OCI-LY7 (cell line): ENCODE measurements around the gene MUC5B. TPM values are rescaled to one million over a fixed set of nuclear protein-coding genes. Genes with fewer than 3 reads are reported as not detected.

Experiments
- BruUV-seq: library from RNA; stranded (reverse); fragments of 400-500 nt; replicated peaks from 2 replicates; lab custom pipeline; 2021; lab: Mats Ljungman, UMichigan
- CTCF ChIA-PET: fragments of 300-600 bp; sonication (Branson Sonifier 250); formaldehyde crosslinking; loops from one replicate; lab custom pipeline; 2022; ENCODE audit warnings: antibody characterized with exemption; ENCODE audit not compliant: unreplicated experiment; lab: Charles Lee
- POLR2A ChIA-PET: fragments of 300-600 bp; sonication (Branson Sonifier 250); formaldehyde crosslinking; loops from one replicate; lab custom pipeline; 2022; ENCODE audit warnings: antibody characterized with exemption; lab: Charles Lee
- DNase-seq: peaks from one replicate; pipeline ENCODE4 v3.0.0-alpha.2; 2015; ENCODE audit warnings: low spot score
- H2AFZ ChIP-seq: fragments of 200-600 bp; sonication (generic), shearing (Covaris generic); 2 replicates; pipeline ENCODE4 v1.6.1; 2014; ENCODE audit warnings: mild to moderate bottlenecking, antibody characterized with exemption, low read length, moderate library complexity
- H3K27ac ChIP-seq: fragments of 200-600 bp; sonication (generic); 2 replicates; pipeline ENCODE4 v1.5.1; 2014; ENCODE audit warnings: mixed run types, low read depth, mild to moderate bottlenecking, moderate library complexity, low read length, inconsistent platforms; ENCODE audit not compliant: poor library complexity, severe bottlenecking
- H3K36me3 ChIP-seq: fragments of 200-600 bp; sonication (generic); 2 replicates; pipeline ENCODE4 v1.6.1; 2014; ENCODE audit warnings: mild to moderate bottlenecking, antibody characterized with exemption, low read length, moderate library complexity, mixed read lengths; ENCODE audit not compliant: insufficient read depth
- H3K4me1 ChIP-seq: fragments of 200-600 bp; sonication (generic); 2 replicates; pipeline ENCODE4 v1.5.1; 2014; ENCODE audit warnings: mild to moderate bottlenecking, low read length; ENCODE audit not compliant: insufficient read depth, poor library complexity, severe bottlenecking
- H3K4me2 ChIP-seq: fragments of 200-600 bp; sonication (generic); 2 replicates; pipeline ENCODE4 v1.6.1; 2014; ENCODE audit warnings: mild to moderate bottlenecking, low read length
- H3K4me3 ChIP-seq: fragments of 200-600 bp; sonication (generic); 2 replicates; pipeline ENCODE4 v1.5.1; 2014; ENCODE audit warnings: mild to moderate bottlenecking, low read depth, low read length; ENCODE audit not compliant: poor library complexity, severe bottlenecking
- H3K79me2 ChIP-seq: fragments of 200-600 bp; sonication (generic); 2 replicates; pipeline ENCODE4 v1.6.1; 2016; ENCODE audit warnings: low read depth, mild to moderate bottlenecking, low read length, moderate library complexity, mixed read lengths; ENCODE audit not compliant: insufficient read depth
- H3K9me2 ChIP-seq: fragments of 200-600 bp; sonication (generic); 2 replicates; pipeline ENCODE4 v1.6.1; 2016; ENCODE audit warnings: mild to moderate bottlenecking, low read length, mixed read lengths; ENCODE audit not compliant: insufficient read depth
- H3K9me3 ChIP-seq: fragments of 200-600 bp; sonication (generic); 2 replicates; pipeline ENCODE4 v1.6.1; 2014; ENCODE audit warnings: mild to moderate bottlenecking, mixed run types, low read length, mixed read lengths
- H4K20me1 ChIP-seq: fragments of 200-600 bp; sonication (generic); 2 replicates; pipeline ENCODE4 v1.6.1; 2014; ENCODE audit warnings: mild to moderate bottlenecking, antibody characterized with exemption, low read length, moderate library complexity, mixed read lengths; ENCODE audit not compliant: insufficient read depth
- EZH2phosphoT487 ChIP-seq: fragments of 200-600 bp; sonication (generic); IDR thresholded peaks from 2 replicates; pipeline ENCODE4 v1.6.1; 2018; ENCODE audit warnings: low read depth, borderline replicate concordance, mild to moderate bottlenecking, mixed run types, antibody characterized with exemption, low read length, moderate library complexity, mixed read lengths
- intact Hi-C: fragments of 100-400 bp; cut with micrococcal nuclease; formaldehyde crosslinking; loops from one replicate; pipeline ENCODE4 v1.10.0; 2022; ENCODE audit not compliant: unreplicated experiment
- total RNA-seq, 2 experiments: library from RNA; depleted of rRNA in 1 of 2; stranded (reverse); fragments of >200 nt in 1 of 2; shearing (Covaris generic) in 1 of 2; gene quantifications; 2 replicates each; pipeline ENCODE4 v1.2.3, GENCODE V29; 2014 to 2022
- TF ChIP-seq, protein P1 (sequence below): fragments of 200-600 bp; sonication (generic); conservative IDR thresholded peaks from 2 replicates; pipeline ENCODE4 v1.5.1; 2014; ENCODE audit warnings: mild to moderate bottlenecking, antibody characterized with exemption, low read length, moderate library complexity, mixed read lengths

The MUC5B gene
- total RNA-seq, 2 experiments from 2014 or later = under 0.01 TPM; not detected in 1

DNA sequence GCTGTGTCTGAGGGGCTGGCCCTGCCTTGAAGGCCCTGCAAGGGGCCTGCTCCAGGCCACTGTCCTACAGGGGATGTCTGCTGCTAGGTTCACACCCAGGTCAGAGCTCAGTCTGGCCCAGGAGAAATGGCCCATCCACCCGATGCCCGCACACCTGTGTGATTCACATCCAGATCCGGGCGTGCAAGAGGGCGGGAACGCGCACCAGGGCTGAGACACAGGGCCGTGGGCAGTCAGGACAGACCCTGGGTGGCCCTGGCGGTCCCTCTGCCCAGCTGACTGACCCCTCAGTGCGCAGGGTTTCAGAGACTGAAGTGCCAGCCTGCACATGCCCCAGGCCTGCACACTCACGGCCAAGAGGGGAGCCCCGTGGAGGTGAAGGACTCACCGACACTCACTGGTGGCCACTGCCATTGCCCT is 79.2 kb downstream of the MUC5B start:
- H3K4me3 ChIP-seq = no peak overlapping the region
- ChIA-PET CTCF (interaction anchor here (0.9 kb wide), 1 partner anchor 9 kb away, joined by 3 read pairs; no protein-coding TSS in a partner anchor), POLR2A (no interaction called here)
- TF ChIP-seq, protein P1, sequence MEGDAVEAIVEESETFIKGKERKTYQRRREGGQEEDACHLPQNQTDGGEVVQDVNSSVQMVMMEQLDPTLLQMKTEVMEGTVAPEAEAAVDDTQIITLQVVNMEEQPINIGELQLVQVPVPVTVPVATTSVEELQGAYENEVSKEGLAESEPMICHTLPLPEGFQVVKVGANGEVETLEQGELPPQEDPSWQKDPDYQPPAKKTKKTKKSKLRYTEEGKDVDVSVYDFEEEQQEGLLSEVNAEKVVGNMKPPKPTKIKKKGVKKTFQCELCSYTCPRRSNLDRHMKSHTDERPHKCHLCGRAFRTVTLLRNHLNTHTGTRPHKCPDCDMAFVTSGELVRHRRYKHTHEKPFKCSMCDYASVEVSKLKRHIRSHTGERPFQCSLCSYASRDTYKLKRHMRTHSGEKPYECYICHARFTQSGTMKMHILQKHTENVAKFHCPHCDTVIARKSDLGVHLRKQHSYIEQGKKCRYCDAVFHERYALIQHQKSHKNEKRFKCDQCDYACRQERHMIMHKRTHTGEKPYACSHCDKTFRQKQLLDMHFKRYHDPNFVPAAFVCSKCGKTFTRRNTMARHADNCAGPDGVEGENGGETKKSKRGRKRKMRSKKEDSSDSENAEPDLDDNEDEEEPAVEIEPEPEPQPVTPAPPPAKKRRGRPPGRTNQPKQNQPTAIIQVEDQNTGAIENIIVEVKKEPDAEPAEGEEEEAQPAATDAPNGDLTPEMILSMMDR = no peak
- TF ChIP-seq EZH2phosphoT487 = no peak
- no TSS peak for BruUV-seq
- DNase-seq = no peak
- no peak overlapping the region for H2AFZ ChIP-seq
- no peaks in the 10 kb centered on the region; the same call in 1 of the 2 replicates for H3K36me3 ChIP-seq
- intact Hi-C loops = no loop called here
- H3K79me2 ChIP-seq = no peaks in the 10 kb centered on the region
- no peaks in the 10 kb centered on the region for H3K9me2 ChIP-seq
- no peak overlapping the region for H3K27ac ChIP-seq
- H4K20me1 ChIP-seq = no peaks in the 10 kb centered on the region
- H3K4me1 ChIP-seq = no peaks in the 10 kb centered on the region
- H3K9me3 ChIP-seq = no peaks in the 10 kb centered on the region
- no peak overlapping the region for H3K4me2 ChIP-seq

DNA sequence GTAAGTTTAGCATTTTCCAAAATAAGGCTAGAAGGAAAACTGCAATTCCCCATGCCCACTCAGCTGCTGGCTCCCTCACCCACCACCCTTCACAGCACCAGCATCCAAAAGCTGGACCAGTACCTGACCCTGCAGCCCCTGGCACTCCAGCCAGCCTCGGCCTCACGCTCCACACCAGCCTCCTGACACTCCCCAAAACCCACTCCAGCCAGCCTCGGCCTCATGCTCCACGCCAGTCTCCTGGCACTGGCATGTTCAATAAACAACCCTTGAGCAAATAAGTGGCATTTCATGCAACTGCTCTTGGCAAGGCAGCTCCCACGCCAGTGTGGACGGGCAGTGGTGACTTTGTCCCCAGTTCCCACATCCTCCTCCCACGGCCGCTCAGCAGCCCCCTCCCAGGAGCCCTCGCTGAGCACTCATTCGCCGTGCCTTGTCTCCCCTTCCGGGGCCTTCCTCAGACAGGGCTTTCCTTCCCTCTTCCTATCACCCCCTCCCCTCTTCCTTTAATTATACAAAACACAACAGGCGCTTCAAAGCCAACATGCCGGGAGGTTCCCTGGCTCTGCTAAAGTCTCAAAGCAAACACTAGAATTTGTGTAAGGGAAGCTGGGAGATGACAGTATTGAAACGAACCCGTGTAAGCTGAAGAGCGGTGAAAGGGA is 79.7 kb downstream of the MUC5B start:
- intact Hi-C loops = no loop called here
- Histone ChIP-seq H2AFZ (no peak overlapping the region), H3K4me1 (peaks cover 5% of the 10 kb centered on the region), H3K9me2 (no peaks in the 10 kb centered on the region), H3K4me2 (no peak overlapping the region), H3K79me2 (no peaks in the 10 kb centered on the region), H3K27ac (no peak overlapping the region), H4K20me1 (no peaks in the 10 kb centered on the region), H3K36me3 (no peaks in the 10 kb centered on the region; the same call in 1 of the 2 replicates), H3K4me3 (no peak overlapping the region), H3K9me3 (no peaks in the 10 kb centered on the region)
- CTCF ChIA-PET = interaction anchor here (0.9 kb wide), 1 partner anchor 9 kb away, joined by 3 read pairs; no protein-coding TSS in a partner anchor
- DNase-seq = no peak
- BruUV-seq = no TSS peak
- POLR2A ChIA-PET = no interaction called here
- TF ChIP-seq, protein P1 = no peak

DNA sequence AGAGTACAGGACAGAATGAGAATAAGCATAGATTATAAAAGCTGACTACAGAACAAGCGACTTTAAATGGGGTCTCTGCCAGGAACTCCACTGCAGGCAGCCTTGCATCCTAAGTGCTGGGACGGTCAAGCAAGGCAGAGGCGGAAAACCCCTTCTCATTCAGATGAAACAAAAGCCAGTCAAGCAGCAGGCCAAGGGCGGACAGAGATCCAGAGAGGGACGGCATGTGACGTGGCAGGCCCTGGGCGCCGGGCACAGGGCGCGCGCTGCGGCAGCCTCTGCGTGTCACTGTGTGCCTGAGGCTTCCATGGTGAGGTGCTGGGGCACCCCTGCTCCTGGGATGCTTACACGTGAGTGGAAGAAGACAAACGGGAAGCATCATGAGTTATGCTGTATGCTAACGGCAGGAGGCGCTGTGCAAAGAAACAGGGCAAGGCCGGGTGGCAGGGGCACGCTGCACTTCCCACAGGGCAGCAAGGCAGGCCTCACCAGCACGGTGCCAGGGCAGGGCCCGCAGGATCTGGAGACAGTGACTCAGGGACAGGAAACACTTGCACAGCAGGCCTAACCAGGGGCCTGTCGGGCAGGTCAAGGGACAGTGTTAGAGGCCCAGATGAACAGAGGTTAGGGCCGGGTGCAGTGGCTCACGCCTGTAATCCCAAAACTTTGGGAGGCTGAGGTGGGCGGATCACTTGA is 80.4 kb downstream of the MUC5B start:
- DNase-seq = no peak

More for the DNA sequence above, 80.4 kb downstream of the MUC5B start:
- Histone ChIP-seq H3K9me3 (no peaks in the 10 kb centered on the region), H3K4me2 (no peak overlapping the region), H3K9me2 (no peaks in the 10 kb centered on the region), H3K79me2 (no peaks in the 10 kb centered on the region), H4K20me1 (no peaks in the 10 kb centered on the region), H3K4me1 (peaks cover 10% of the 10 kb centered on the region), H3K27ac (no peak overlapping the region), H3K36me3 (no peaks in the 10 kb centered on the region), H2AFZ (no peak overlapping the region), H3K4me3 (no peak overlapping the region)
- ChIA-PET POLR2A (no interaction called here), CTCF (no interaction called here)
- intact Hi-C loops = no loop called here
- TF ChIP-seq, protein P1 = peak; percentile 29; the same call in 1 of the 2 replicates
- no peak for TF ChIP-seq EZH2phosphoT487
- BruUV-seq = no TSS peak
